Activated CD4-positive, alpha-beta memory T cell treated with anti-CD3 and anti-CD28 coated beads for 36 hours (primary cell): ENCODE results near the gene SEC62. TPM values are rescaled to one million over a fixed set of nuclear protein-coding genes. Genes with fewer than 3 reads are reported as not detected.

ENCODE experiments used
- CTCF ChIA-PET: fragments of 350-600 bp; sonication (Branson Sonifier 250); formaldehyde crosslinking; loops from one replicate; lab custom pipeline; 2021; ENCODE audit warnings: antibody characterized with exemption, inconsistent platforms; lab: Charles Lee
- POLR2A ChIA-PET: fragments of 350-600 bp; sonication (Branson Sonifier 250); formaldehyde crosslinking; loops from one replicate; lab custom pipeline; 2021; ENCODE audit warnings: antibody characterized with exemption; lab: Charles Lee
- DNase-seq: peaks from one replicate; pipeline ENCODE4 v3.0.0-alpha.2; 2020
- H3K27ac Mint-ChIP-seq: one replicate; pipeline ENCODE4 v1.8.0; 2021; ENCODE audit warnings: mixed read lengths
- H3K27me3 Mint-ChIP-seq: one replicate; pipeline ENCODE4 v1.8.0; 2021; ENCODE audit warnings: mixed read lengths
- H3K36me3 Mint-ChIP-seq: one replicate; pipeline ENCODE4 v1.8.0; 2021; ENCODE audit warnings: mixed read lengths
- H3K4me1 Mint-ChIP-seq: one replicate; pipeline ENCODE4 v1.8.0; 2021; ENCODE audit warnings: low read depth, mixed read lengths
- H3K4me3 Mint-ChIP-seq: one replicate; pipeline ENCODE4 v1.8.0; 2021; ENCODE audit warnings: mild to moderate bottlenecking, mixed read lengths
- H3K9me3 Mint-ChIP-seq: one replicate; pipeline ENCODE4 v1.8.0; 2021; ENCODE audit warnings: mixed read lengths
- intact Hi-C: fragments of 100-400 bp; cut with micrococcal nuclease; formaldehyde crosslinking; loops from one replicate; pipeline ENCODE4 v1.15.1; 2023
- total RNA-seq, 2 experiments: library from RNA; stranded (reverse); gene quantifications; one replicate each; pipeline ENCODE4 v1.2.3, GENCODE V29; 2021

Gene SEC62
- total RNA-seq, 2 experiments from 2014 or later = 59.7 to 60.7 TPM

DNA sequence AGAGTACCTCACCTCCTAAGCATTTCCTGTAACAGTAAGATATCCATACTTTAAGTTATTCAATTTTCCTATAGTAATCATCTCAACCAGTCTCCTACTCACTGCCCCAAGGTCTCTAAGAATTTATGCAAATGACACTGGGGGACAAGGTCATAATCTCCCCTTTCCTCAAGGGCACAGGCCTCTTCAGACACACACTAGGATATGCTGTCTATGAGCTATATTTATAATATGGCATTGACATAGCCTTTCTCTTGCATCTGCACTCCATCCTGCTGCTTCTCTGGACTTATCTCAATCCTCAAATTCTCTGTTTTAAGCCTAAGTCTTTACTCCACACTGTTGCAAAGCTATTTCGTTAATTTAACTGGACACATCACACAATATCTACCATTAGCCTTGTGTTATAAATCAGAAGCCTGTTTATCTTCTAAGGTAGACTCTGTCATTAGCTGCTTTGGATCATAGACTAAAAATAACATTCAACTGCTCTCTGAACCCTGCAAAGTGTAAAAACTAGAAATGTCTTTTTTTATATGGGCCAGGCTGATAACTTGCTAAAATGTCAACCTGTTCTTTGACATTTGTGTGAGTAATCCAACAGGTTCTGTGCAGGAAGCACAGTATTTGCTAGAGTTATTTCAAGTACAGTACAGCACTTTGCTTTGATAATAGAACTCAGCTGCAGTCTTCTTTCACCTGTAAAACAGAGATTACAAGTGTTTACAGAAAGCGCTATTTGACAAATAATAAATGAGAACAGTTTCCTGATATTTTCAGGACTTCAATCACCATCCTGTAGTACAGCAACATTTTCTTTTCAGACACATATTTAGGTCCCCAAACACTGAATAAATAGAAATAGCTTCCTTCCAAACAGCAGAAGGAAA lies 17.8 kb upstream of the SEC62 start:
- Mint-ChIP-seq H3K9me3 (no peaks in the 10 kb centered on the region), H3K4me1 (peaks cover 10% of the 10 kb centered on the region), H3K4me3 (no peak overlapping the region), H3K27me3 (no peaks in the 10 kb centered on the region), H3K27ac (no peak overlapping the region), H3K36me3 (no peaks in the 10 kb centered on the region)
- ChIA-PET CTCF (interaction anchor here (1.0 to 1.2 kb wide), 2 partner anchors 18 to 185 kb away, joined by 3 read pairs; no protein-coding TSS in a partner anchor), POLR2A (no interaction called here)
- no peak for DNase-seq
- intact Hi-C loops = no loop called here

DNA sequence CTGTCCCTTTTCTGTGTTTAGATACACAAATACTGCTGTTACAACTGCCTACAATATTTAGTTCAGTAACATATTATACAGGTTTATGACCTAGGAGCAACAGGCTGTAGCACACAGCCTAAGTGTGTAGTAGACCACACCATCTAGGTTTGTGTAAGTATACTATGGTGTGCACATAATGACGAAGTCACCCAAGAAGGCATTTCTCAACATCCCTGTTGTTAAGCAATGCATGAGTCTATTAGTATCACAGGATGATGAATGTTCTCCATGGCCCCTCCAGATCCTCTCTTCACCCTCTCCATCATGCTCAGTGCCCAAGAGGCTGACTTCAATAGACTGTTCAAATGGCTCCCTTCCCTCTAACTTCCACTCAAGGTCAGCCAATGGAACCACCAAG lies 14.6 kb upstream of the SEC62 start:
- H3K36me3 Mint-ChIP-seq = no peaks in the 10 kb centered on the region
- no peaks in the 10 kb centered on the region for H3K9me3 Mint-ChIP-seq

DNA sequence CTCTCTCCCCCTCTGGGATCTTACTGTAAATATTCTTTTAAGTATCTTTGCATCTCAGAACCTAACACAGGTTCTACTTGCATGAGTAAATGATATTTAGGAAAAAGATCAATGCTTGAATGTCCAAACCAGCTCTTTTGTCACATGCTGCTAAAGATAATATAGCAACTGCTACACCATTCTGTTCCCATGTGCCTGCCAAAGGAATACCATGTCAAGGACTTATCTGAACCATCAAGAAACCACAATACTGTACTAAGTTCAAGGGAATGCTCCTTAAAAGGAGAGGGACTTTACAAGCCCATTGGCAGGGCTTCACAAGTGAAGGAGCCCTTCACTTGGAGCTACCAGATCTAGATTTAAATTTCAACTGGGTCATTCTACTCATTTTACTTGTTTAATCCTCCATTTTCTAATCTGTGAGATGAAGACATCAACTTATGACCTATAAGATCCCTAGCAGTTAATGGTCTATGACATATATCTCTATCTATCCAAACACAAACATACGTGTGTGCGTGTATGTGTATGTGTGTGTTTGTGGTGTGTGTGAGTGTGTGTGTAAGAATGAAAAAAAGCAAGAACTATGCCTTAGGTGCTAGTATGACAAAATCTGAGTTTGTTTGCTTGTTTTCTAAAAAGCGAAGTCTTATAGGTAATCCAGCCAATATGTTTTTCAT lies 13.0 kb upstream of the SEC62 start:
- Mint-ChIP-seq H3K4me1 (peaks cover 10% of the 10 kb centered on the region), H3K27ac (no peak overlapping the region), H3K9me3 (no peaks in the 10 kb centered on the region), H3K27me3 (peaks cover 9% of the 10 kb centered on the region), H3K36me3 (no peaks in the 10 kb centered on the region), H3K4me3 (no peak overlapping the region)
- intact Hi-C loops = no loop called here
- POLR2A ChIA-PET = no interaction called here
- CTCF ChIA-PET = interaction anchor here (0.6 to 0.7 kb wide), 2 partner anchors 45 to 83 kb away, joined by 3 to 5 read pairs; no protein-coding TSS in a partner anchor
- no peak for DNase-seq

More for the DNA sequence above, 14.6 kb upstream of the SEC62 start:
- H3K27me3 Mint-ChIP-seq = peaks cover 7% of the 10 kb centered on the region
- H3K4me3 Mint-ChIP-seq = no peak overlapping the region
- peaks cover 10% of the 10 kb centered on the region for H3K4me1 Mint-ChIP-seq
- intact Hi-C loops = no loop called here
- H3K27ac Mint-ChIP-seq = no peak overlapping the region
- ChIA-PET POLR2A (no interaction called here), CTCF (no interaction called here)
- no peak for DNase-seq

DNA sequence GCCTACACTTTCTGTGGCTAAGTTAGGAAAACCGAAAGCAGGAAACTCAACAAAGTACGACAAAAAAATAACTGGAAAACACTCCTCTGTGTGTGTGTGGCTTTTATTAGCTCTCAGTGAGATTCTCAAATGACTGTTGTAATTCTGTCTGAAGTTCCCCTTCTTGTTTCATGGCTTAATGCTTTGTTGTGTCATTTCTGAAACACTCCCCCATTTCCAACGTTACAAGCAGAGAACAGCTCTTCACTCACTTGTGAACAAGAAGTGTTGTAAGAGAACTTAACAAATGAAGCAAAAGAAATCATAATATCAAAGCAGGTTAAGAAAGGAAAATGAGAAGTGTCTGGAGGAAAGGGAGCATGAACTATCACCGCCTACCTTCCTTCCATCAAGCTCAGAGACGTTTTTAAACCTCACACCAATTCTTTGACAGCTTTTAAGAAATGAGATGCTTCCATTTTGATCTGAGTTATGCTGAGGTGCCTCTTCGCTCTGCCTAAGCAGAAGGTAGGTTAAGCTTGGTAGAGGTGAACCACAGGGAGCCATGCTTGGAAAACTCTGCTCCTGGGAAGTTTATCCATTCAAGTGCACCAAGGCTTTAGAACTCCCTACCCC lies 12.4 kb upstream of the SEC62 start:
- Mint-ChIP-seq H3K9me3 (no peaks in the 10 kb centered on the region), H3K4me3 (no peak overlapping the region), H3K27me3 (peaks cover 9% of the 10 kb centered on the region), H3K4me1 (peaks cover 10% of the 10 kb centered on the region), H3K36me3 (no peaks in the 10 kb centered on the region), H3K27ac (peak overlapping the region; percentile 13)
- CTCF ChIA-PET = interaction anchor here (0.6 kb wide), 2 partner anchors 27 to 45 kb away, joined by 3 read pairs; no protein-coding TSS in a partner anchor
- POLR2A ChIA-PET = interaction anchor here (0.5 kb wide), 1 partner anchor 182 kb away, joined by 5 read pairs; no protein-coding TSS in a partner anchor
- intact Hi-C loops = no loop called here
- DNase-seq = no peak

DNA sequence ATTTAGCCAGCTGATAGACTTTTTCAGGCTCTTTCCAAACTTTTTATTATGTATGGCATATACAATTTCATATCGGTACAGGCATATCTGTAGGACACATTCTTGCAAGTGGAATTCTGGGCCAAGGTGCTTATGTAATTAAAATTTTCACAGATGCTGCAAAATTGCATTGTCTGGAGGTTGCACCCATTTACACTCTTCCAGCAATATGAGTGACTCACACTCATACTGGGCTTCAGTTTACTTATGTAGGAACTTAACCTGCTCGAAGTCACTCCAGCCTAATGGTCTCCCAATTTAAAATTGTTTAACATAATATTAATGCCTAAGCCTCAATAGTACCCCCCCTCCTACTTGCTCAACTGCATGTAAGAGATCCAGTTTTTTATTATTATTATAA lies 11.2 kb upstream of the SEC62 start:
- no peaks in the 10 kb centered on the region for H3K9me3 Mint-ChIP-seq
- DNase-seq = no peak
- H3K4me3 Mint-ChIP-seq = no peak overlapping the region
- no peaks in the 10 kb centered on the region for H3K36me3 Mint-ChIP-seq
- intact Hi-C loops = no loop called here
- peaks cover 9% of the 10 kb centered on the region for H3K27me3 Mint-ChIP-seq
- ChIA-PET POLR2A (no interaction called here), CTCF (no interaction called here)
- no peak overlapping the region for H3K27ac Mint-ChIP-seq
- peaks cover 12% of the 10 kb centered on the region for H3K4me1 Mint-ChIP-seq

DNA sequence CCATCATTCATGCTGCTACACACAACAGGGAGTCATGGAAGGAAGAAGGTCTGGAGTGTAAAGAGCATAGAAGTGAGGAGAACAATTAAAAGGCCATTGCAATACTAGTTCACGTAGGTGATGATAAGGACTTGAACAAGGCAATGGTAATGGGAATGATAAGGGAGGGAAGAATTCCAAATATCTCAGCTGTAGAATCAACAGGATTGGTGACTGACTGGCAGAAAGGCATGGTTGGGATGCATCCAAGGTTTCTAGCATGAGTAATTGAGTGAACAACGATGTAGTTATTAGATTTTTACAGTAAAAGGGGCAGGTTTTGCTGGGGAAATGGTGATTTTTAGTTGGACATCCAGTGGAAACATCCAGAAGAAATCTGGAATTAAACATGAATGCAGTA lies 2.4 kb upstream of the SEC62 start:
- no peaks in the 10 kb centered on the region for H3K36me3 Mint-ChIP-seq
- H3K4me3 Mint-ChIP-seq = no peak overlapping the region
- no peaks in the 10 kb centered on the region for H3K9me3 Mint-ChIP-seq
- H3K27me3 Mint-ChIP-seq = no peaks in the 10 kb centered on the region
- ChIA-PET CTCF (no interaction called here), POLR2A (no interaction called here)
- H3K27ac Mint-ChIP-seq = no peak overlapping the region
- DNase-seq = no peak
- peaks cover 42% of the 10 kb centered on the region for H3K4me1 Mint-ChIP-seq
- intact Hi-C loops = no loop called here

DNA sequence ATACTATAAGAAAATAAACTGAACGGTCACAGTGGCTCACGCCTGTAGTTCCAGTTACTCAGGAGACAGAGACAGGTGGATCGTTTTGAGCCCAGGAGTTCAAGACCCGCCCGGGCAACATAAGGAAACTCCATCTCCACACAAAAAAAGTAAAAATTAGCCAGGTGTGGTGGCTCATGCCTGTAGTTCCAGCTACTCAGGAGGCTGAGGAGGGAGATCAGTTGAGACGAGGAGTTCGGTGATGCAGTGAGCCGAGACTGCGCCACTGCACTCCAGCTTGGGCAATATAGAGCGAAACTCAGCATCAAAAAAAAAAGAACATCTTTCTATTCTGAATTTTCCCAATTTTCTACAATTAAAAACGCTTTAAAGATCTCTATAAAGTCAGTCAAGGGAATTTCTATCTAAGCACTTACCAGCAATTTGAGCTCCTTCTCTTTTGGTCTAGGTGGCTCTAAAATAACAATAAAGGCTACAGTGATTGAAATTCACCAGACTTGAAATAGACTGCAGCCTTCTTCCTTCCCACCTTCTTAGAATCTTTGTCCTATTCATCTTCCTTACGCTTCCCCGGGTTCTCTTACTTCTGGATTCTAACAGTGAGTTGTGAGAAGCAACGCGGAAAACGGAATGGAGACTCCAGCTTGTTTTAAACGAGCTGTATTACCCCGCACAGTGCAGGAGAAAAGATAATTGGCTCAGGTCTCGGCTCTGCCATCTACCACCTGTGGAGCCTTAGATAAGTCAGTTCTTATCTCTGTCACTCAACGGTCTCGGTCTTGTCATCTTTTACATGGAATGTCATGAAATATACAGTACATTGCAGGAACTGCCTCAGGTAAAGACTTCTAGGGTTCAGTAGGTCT lies 812 bp upstream of the SEC62 start:
- H3K4me1 Mint-ChIP-seq = peaks cover 54% of the 10 kb centered on the region
- POLR2A ChIA-PET = interaction anchor here (0.6 to 2.2 kb wide), 5 partner anchors 33 to 216 kb away, joined by 3 to 10 read pairs (median 5); partner anchors contain the start of genes MYNN, PHC3 and TERC

DNA sequence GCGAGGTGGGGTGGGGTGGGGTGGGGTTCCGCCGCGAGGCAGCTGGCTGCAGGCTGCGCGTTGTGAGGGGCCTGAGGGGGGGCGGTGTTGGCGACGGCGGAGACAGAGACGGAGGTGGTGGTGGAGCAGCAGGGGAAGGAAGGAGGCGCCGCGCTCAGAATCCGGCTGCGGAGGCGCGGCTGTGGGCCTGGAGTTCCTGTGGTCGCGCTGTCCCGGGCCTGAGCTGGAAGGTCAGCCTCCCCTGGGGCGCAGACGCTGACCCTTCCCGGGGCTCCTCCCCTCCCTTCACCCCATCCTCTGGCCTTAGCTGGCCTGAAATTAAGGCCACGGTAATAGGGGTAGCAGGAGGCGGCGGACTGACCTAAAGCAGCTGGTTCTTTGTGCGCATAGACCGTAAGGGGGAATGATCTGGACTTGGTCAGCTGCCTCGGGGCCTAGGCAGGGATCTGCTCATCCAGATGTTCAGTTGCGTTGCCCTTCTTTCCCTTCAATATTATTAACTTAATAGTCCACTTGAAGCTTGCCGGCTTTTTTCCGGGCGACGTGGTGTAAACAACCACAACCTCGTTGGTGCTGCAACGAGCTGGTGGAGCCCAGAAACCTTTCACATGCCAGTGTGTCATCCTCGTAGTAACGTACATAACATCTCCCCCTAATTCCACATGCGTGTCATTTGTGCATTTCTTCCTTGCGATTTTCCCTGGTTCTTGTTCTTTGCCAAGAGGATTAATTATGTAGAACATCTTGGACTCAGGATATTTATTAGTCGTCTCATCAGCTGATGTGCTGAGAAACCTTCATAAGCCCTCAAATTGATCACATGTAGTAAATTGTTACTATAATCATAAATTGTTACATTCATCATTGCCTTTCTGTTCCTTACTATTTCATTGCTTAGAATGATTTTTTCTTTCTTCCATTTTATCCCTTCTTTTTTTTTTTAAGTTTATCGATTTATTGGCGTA lies 626 bp downstream of the SEC62 start:
- H3K27me3 Mint-ChIP-seq = no peaks in the 10 kb centered on the region
- H3K36me3 Mint-ChIP-seq = no peaks in the 10 kb centered on the region
- intact Hi-C loops = loop anchor here (1.0 to 5.0 kb wide), 10 partner anchors 32 to 390 kb away; partner anchors contain the start of genes LRRC34, LRRIQ4, MYNN and PHC3
- H3K4me1 Mint-ChIP-seq = peaks cover 64% of the 10 kb centered on the region
- H3K27ac Mint-ChIP-seq = peak overlapping the region; percentile 96
- H3K9me3 Mint-ChIP-seq = no peaks in the 10 kb centered on the region
- peak overlapping the region; percentile 80 for H3K4me3 Mint-ChIP-seq
- ChIA-PET POLR2A (interaction anchor here (0.6 to 2.2 kb wide), 9 partner anchors 10 to 213 kb away, joined by 3 to 10 read pairs (median 3); partner anchors contain the start of genes MYNN and TERC), CTCF (interaction anchor here (0.6 to 2.2 kb wide), 16 partner anchors 10 to 845 kb away, joined by 3 to 8 read pairs (median 4); partner anchors contain the start of genes GPR160 and MYNN)
- peak; percentile 60 for DNase-seq

More for the DNA sequence above, 812 bp upstream of the SEC62 start:
- CTCF ChIA-PET = interaction anchor here (0.6 to 2.0 kb wide), 9 partner anchors 11 to 152 kb away, joined by 3 to 8 read pairs (median 4); no protein-coding TSS in a partner anchor
- H3K36me3 Mint-ChIP-seq = no peaks in the 10 kb centered on the region
- no peak for DNase-seq
- no peaks in the 10 kb centered on the region for H3K9me3 Mint-ChIP-seq
- H3K27me3 Mint-ChIP-seq = no peaks in the 10 kb centered on the region
- intact Hi-C loops = loop anchor here (1.0 to 5.0 kb wide), 10 partner anchors 34 to 392 kb away; partner anchors contain the start of genes LRRC34, LRRIQ4, MYNN and PHC3
- H3K4me3 Mint-ChIP-seq = peak overlapping the region; percentile 80
- H3K27ac Mint-ChIP-seq = peak overlapping the region; percentile 96

DNA sequence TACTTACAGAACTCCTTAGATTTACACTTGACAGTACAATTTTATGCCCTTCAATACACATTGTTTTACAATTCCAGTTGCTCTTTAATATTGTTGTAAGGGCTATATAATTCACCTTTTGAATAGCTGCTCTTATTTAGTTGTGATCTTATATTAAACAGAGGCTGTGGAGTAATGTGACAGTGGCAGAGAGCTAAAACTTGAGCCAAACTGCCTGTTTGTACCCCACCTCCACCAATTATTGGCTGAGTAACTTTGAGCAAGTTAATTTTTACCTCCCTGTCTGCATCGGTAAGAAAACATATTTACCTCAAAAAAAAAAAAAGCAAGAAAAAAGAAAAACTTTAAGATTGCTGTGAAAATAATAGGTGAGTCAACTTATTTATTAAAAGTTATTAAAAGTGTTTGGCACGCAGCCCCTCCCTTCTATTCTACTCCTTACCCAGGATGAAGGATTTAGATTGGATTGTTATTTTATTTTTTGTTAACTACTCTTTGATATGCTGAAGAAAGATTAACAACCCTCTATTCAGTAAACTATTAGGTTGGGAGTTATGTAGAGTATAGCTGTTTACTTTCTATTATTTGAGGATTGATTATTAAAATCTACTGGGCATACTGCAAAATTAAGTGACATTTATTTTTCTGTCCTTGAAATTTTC lies 1.7 kb downstream of the SEC62 start:
- H3K9me3 Mint-ChIP-seq = no peaks in the 10 kb centered on the region
- H3K4me1 Mint-ChIP-seq = peaks cover 63% of the 10 kb centered on the region
- POLR2A ChIA-PET = interaction anchor here (2.2 kb wide), 1 partner anchor 196 kb away, joined by 10 read pairs; the partner anchor contains the start of gene MYNN
- intact Hi-C loops = loop anchor here (5.0 kb wide), 1 partner anchor 389 kb away; the partner anchor contains the start of gene SKIL
- no peak for DNase-seq
- CTCF ChIA-PET = interaction anchor here (0.5 to 2.2 kb wide), 3 partner anchors 69 to 843 kb away, joined by 3 to 6 read pairs (median 4); partner anchors contain the start of gene GPR160
- peak overlapping the region; percentile 31 for H3K27ac Mint-ChIP-seq
- no peaks in the 10 kb centered on the region for H3K36me3 Mint-ChIP-seq
- H3K4me3 Mint-ChIP-seq = peak overlapping the region; percentile 80
- H3K27me3 Mint-ChIP-seq = no peaks in the 10 kb centered on the region
